GM12878 (cell line): ENCODE measurements around the gene FAM83G. TPM values are rescaled to one million over a fixed set of nuclear protein-coding genes. Genes with fewer than 3 reads are reported as not detected.
"Not testable (repeated sequence)": the region's sequence is repeated elsewhere in the genome, so short reads cannot be mapped to it uniquely, and the experiment has no call there.

ENCODE experiments used
- ATAC-seq: fragments of 200-7000 bp; cut with Tn5 transposase; 3 replicates; pipeline ENCODE4 v1.9.1; 2020; ENCODE audit warnings: mild to moderate bottlenecking, moderate library complexity
- BruUV-seq: library from RNA; stranded (reverse); fragments of 400-500 nt; replicated peaks from 2 replicates; lab custom pipeline; 2021; lab: Mats Ljungman, UMichigan
- CTCF ChIA-PET: fragments of 300-600 bp; sonication (Branson Sonifier 250); formaldehyde crosslinking; extraction: SDS; loops from one replicate; lab custom pipeline; 2021; ENCODE audit warnings: inconsistent platforms; lab: Yijun Ruan, JAX
- POLR2A ChIA-PET: fragments of 350-600 bp; formaldehyde crosslinking; extraction: SDS; loops from one replicate; lab custom pipeline; 2021; ENCODE audit warnings: inconsistent platforms; lab: Charles Lee
- RAD21 ChIA-PET: fragments of 300-600 bp; sonication (Branson Sonifier 250); formaldehyde crosslinking; loops from one replicate; lab custom pipeline; 2023; ENCODE audit warnings: antibody characterized with exemption; ENCODE audit not compliant: unreplicated experiment; lab: Charles Lee
- SMC1A ChIA-PET: fragments of 300-600 bp; sonication (Branson Sonifier 250); formaldehyde crosslinking; loops from one replicate; lab custom pipeline; 2023; ENCODE audit not compliant: unreplicated experiment, uncharacterized antibody; lab: Charles Lee
- DNase-seq: peaks from one replicate; pipeline ENCODE4 v3.0.0-alpha.2; 2011; ENCODE audit warnings: low read depth, low spot score
- FAIRE-seq: peaks from 3 replicates; lab custom pipeline; 2011; peaks lifted over from hg19 to GRCh38; lab: Jason Lieb, UNC
- H2AFZ ChIP-seq: 2 replicates; pipeline ENCODE4 v1.6.0; 2011; ENCODE audit warnings: low read depth, low read length, control low read depth; ENCODE audit not compliant: control insufficient read depth
- H3K27ac ChIP-seq: 2 replicates; pipeline ENCODE4 v1.5.1; 2011; ENCODE audit warnings: control low read depth; ENCODE audit not compliant: control insufficient read depth, insufficient read depth
- H3K27me3 ChIP-seq, 2 experiments: replicated peaks in 1 of 2; 2 replicates each; pipeline versions ENCODE4 v1.6.0 to v1.6.1; 2011; ENCODE audit warnings: low read length in 1 of 2; ENCODE audit not compliant: control insufficient read depth in 2 of 2, insufficient read depth in 2 of 2
- H3K36me3 ChIP-seq, 2 experiments: 2 replicates each; pipeline ENCODE4 v1.5.1; 2011; ENCODE audit warnings: low read length in 1 of 2; ENCODE audit not compliant: control insufficient read depth in 2 of 2, insufficient read depth in 2 of 2
- H3K4me1 ChIP-seq: 2 replicates; pipeline ENCODE4 v1.6.1; 2011; ENCODE audit warnings: mild to moderate bottlenecking, low read length, moderate library complexity, mixed read lengths; ENCODE audit not compliant: control insufficient read depth, insufficient read depth
- H3K4me2 ChIP-seq: 2 replicates; pipeline ENCODE4 v1.6.0; 2011; ENCODE audit warnings: control low read depth; ENCODE audit not compliant: control insufficient read depth, insufficient read depth
- H3K4me3 ChIP-seq: fragments of 200-600 bp; sonication (generic); 2 replicates; pipeline ENCODE4 v1.5.1; 2016
- H3K79me2 ChIP-seq: 2 replicates; pipeline ENCODE4 v1.6.0; 2011; ENCODE audit warnings: low read length; ENCODE audit not compliant: control insufficient read depth, insufficient read depth
- H3K9ac ChIP-seq: 2 replicates; pipeline ENCODE4 v1.8.0; 2011; ENCODE audit warnings: low read length, control low read depth, mixed read lengths; ENCODE audit not compliant: control insufficient read depth, insufficient read depth
- H3K9me3 ChIP-seq: replicated peaks from 3 replicates; pipeline ENCODE4 v1.5.1; 2011; ENCODE audit warnings: mild to moderate bottlenecking, low read length; ENCODE audit not compliant: control insufficient read depth, insufficient read depth
- H4K20me1 ChIP-seq: 2 replicates; pipeline ENCODE4 v1.6.0; 2011; ENCODE audit not compliant: control insufficient read depth, insufficient read depth
- BRCA1 ChIP-seq: IDR thresholded peaks from 2 replicates; pipeline ENCODE4 v1.6.1; 2011; ENCODE audit warnings: low read depth, low read length, improper control_type of control experiment
- CREB1 ChIP-seq: IDR thresholded peaks from 2 replicates; pipeline ENCODE4 v1.6.1; 2012; ENCODE audit warnings: low read depth, mild to moderate bottlenecking, inconsistent platforms
- GATAD2B ChIP-seq: fragments of 450-650 bp; conservative IDR thresholded peaks from 2 replicates; pipeline ENCODE4 v1.6.1; 2017; ENCODE audit warnings: low read depth, mild to moderate bottlenecking, moderate library complexity
- LARP7 ChIP-seq: fragments of 450-650 bp; IDR thresholded peaks from 2 replicates; pipeline ENCODE4 v1.6.1; 2017; ENCODE audit warnings: mild to moderate bottlenecking
- NR2C1 ChIP-seq: fragments of 450-650 bp; IDR thresholded peaks from 2 replicates; pipeline ENCODE4 v1.6.1; 2017; ENCODE audit warnings: antibody characterized with exemption, mild to moderate bottlenecking, moderate library complexity
- SMARCA5 ChIP-seq: fragments of 450-650 bp; IDR thresholded peaks from 2 replicates; pipeline ENCODE4 v1.6.1; 2017; ENCODE audit warnings: mild to moderate bottlenecking
- WGBS: methylation state at CpG from one replicate; pipeline ENCODE4 v1.1.6; 2016; ENCODE audit warnings: low lambda C conversion rate; ENCODE audit not compliant: insufficient replicate concordance, insufficient coverage; ENCODE audit errors: missing lambda C conversion rate; 5-methylcytosine and 5-hydroxymethylcytosine counted together
- in situ Hi-C: fragments of 300-500 bp; cut with MboI; formaldehyde crosslinking; loops from 9 replicates; pipeline ENCODE4 v1.14.3; 2018; ENCODE audit warnings: mixed read lengths
- intact Hi-C: fragments of 100-400 bp; cut with micrococcal nuclease; formaldehyde crosslinking; loops from one replicate; pipeline ENCODE4 v1.14.2; 2022; ENCODE audit not compliant: unreplicated experiment
- polyA plus RNA-seq, 11 experiments: library from polyadenylated mRNA; depleted of rRNA in 4 of 11; unstranded in 6 of 11; stranded (reverse) in 5 of 11; fragments of >200 nt; fragmentation: Nextera tagmentation in 4 of 11; fragmentation: Illumina TruSeq in 1 of 11; extraction: Ambion mirVana in 4 of 11; extraction: Trizol in 1 of 11; gene quantifications; 1 replicate in 1 of 11; 2 replicates in 10 of 11; pipeline versions ENCODE4 v1.2.1 to v1.2.3, GENCODE V29; 2011 to 2016; ENCODE audit warnings: inconsistent platforms in 2 of 11, missing spikeins in 2 of 11, low read depth in 1 of 11
- total RNA-seq, 4 experiments: library from RNA; depleted of rRNA in 3 of 4; stranded (reverse); fragments of >200 nt in 3 of 4; fragmentation: Illumina TruSeq in 1 of 4; extraction: Trizol in 1 of 4; gene quantifications; 2 replicates each; pipeline versions ENCODE4 v1.2.1 to v1.2.3, GENCODE V29; 2013 to 2021
- TF ChIP-seq, protein P1 (sequence below): fragments of 450-650 bp; IDR thresholded peaks from 2 replicates; pipeline ENCODE4 v1.6.1; 2016; ENCODE audit warnings: mild to moderate bottlenecking, moderate library complexity, borderline replicate concordance
- TF ChIP-seq, protein P2 (sequence below): IDR thresholded peaks from 2 replicates; pipeline ENCODE4 v1.6.1; 2012; ENCODE audit warnings: low read depth, low read length, improper control_type of control experiment

FAM83G gene
- total and polyA plus RNA-seq, 10 of the 15 experiments (the other 5 are each of a cell fraction or from before 2014, with no cell fraction given) = 0.03 to 16.7 (median 6.5) TPM

DNA sequence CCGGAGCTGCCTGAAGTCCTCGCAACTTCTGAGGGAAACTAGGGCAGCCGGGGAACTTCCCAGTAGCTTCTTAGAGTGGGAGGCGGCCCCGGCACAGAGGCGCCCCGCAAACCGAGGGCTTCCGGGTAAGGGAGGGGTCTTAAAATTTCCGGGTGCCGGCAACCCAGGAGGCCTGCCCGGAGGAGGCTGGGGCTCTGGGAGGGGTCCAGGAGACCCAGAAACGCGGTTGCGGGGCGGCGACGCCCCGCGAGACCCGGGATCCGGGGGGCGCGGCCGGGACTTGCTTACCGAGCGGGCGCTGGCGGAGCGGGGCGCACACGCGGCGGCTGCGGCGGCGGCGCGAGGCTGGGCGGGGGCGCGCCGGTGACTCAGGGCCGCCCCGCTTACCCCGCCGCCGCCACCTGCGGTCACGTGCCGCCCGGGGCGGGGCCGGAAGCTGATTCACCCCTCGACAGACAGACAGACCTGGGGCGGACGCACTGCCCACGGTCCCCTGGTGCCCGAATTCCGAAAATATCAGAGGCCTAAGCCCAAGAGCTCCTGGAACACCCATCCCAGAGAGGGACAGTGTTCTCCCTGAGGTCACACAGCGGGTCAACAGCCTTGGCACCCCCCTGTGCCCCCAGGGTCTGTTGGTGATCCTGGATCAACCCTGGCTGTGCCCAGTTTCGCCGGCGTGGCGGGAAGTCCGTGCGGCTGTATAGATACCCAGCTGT, at the start of gene FAM83G (continued):
- TF ChIP-seq CREB1 (0 out of 2 replicates have a peak, but pooled peaks have one; percentile 21), LARP7 (peak; percentile 71), NR2C1 (0 out of 2 replicates have a peak, but pooled peaks have one; percentile 29), GATAD2B (peak; percentile 89), SMARCA5 (peak; percentile 88), BRCA1 (peak; percentile 24; the same call in 1 of the 2 replicates)
- TF ChIP-seq, protein P1, sequence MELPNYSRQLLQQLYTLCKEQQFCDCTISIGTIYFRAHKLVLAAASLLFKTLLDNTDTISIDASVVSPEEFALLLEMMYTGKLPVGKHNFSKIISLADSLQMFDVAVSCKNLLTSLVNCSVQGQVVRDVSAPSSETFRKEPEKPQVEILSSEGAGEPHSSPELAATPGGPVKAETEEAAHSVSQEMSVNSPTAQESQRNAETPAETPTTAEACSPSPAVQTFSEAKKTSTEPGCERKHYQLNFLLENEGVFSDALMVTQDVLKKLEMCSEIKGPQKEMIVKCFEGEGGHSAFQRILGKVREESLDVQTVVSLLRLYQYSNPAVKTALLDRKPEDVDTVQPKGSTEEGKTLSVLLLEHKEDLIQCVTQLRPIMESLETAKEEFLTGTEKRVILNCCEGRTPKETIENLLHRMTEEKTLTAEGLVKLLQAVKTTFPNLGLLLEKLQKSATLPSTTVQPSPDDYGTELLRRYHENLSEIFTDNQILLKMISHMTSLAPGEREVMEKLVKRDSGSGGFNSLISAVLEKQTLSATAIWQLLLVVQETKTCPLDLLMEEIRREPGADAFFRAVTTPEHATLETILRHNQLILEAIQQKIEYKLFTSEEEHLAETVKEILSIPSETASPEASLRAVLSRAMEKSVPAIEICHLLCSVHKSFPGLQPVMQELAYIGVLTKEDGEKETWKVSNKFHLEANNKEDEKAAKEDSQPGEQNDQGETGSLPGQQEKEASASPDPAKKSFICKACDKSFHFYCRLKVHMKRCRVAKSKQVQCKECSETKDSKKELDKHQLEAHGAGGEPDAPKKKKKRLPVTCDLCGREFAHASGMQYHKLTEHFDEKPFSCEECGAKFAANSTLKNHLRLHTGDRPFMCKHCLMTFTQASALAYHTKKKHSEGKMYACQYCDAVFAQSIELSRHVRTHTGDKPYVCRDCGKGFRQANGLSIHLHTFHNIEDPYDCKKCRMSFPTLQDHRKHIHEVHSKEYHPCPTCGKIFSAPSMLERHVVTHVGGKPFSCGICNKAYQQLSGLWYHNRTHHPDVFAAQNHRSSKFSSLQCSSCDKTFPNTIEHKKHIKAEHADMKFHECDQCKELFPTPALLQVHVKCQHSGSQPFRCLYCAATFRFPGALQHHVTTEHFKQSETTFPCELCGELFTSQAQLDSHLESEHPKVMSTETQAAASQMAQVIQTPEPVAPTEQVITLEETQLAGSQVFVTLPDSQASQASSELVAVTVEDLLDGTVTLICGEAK = peak; percentile 27; the same call in 1 of the 2 replicates
- TF ChIP-seq, protein P2, sequence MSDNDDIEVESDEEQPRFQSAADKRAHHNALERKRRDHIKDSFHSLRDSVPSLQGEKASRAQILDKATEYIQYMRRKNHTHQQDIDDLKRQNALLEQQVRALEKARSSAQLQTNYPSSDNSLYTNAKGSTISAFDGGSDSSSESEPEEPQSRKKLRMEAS = peak; percentile 76

DNA sequence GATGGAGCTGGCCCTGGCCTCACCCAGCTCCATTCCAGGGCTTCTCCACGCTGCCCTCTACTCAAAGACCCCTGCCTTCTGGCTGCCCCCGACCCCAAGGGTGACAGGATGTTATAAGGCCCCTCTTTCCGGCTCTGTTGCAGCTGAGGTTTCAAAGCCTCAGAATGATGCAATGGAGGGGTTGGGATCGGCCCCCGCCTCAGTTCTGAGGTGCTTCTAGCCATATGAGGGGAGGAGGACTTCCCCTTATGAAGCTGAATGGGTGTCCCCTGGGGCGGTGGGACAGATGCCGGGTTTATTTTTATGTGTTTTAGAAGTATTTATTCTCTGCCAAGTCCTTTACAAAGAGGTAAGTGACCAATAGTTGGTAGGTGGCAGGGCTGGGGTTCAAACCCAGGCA, 44.3 kb upstream of the FAM83G start:
- H4K20me1 ChIP-seq, H3K4me3 ChIP-seq, H3K27me3 ChIP-seq, H3K27ac ChIP-seq, FAIRE-seq, BruUV-seq, intact Hi-C loops, H3K4me2 ChIP-seq, ATAC-seq, H3K4me1 ChIP-seq, H3K9ac ChIP-seq, in situ Hi-C loops, CTCF ChIA-PET, SMC1A ChIA-PET, DNase-seq, POLR2A ChIA-PET, H3K9me3 ChIP-seq, H3K36me3 ChIP-seq, H2AFZ ChIP-seq, RAD21 ChIA-PET, H3K79me2 ChIP-seq: not testable (repeated sequence)
- 33% methylated on average over 2 of the region's 7 CpGs for WGBS

DNA sequence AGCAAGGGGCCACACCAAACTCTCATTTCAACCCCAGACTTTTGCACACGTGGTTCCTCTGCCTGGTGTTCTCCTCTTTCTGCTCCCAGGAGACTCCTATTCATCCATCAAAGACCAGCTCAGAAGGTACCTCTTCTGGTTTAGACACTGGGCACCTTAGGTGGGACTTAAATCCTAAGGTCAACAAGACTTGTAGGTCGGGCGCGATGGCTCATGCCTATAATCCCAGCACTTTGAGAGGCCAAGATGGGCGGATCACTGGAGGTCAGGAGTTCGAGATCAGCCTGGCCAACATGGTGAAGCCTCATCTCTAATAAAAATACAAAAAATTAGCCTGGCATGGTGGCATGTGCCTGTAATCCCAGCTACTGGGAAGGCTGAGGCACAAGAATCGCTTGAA, 42.9 kb upstream of the FAM83G start:
- intact Hi-C loops, BruUV-seq, H3K27ac ChIP-seq, RAD21 ChIA-PET, H2AFZ ChIP-seq, H4K20me1 ChIP-seq, CTCF ChIA-PET, SMC1A ChIA-PET, H3K9me3 ChIP-seq, H3K9ac ChIP-seq, H3K4me2 ChIP-seq, H3K79me2 ChIP-seq, H3K27me3 ChIP-seq, H3K36me3 ChIP-seq, ATAC-seq, FAIRE-seq, H3K4me1 ChIP-seq, H3K4me3 ChIP-seq, POLR2A ChIA-PET, in situ Hi-C loops, DNase-seq: not testable (repeated sequence)
- WGBS = 98% methylated on average over 5 of the region's 7 CpGs
